ENCODE data around the gene SKA1.
"Not testable (repeated sequence)": the region's sequence is repeated elsewhere in the genome, so short reads cannot be mapped to it uniquely, and the experiment has no call there.

Gene SKA1

GRCh38 chr18:50432915-50433314 is 58.1 kb downstream of the SKA1 start:
- no peak for DNase-seq

- DNase-seq, result not testable (repeated sequence)
Observed at GRCh38 chr18:50436742-50437141, 61.9 kb downstream of the SKA1 start.

GRCh38 chr18:50439460-50440015 is 64.7 kb downstream of the SKA1 start:
- no peak for DNase-seq

GRCh38 chr18:50441016-50441415 is 66.2 kb downstream of the SKA1 start:
- no peak for DNase-seq

- no peak for DNase-seq
Observed at GRCh38 chr18:50441501-50441900, 66.7 kb downstream of the SKA1 start.
